PFSK-1 (cell line): ENCODE results near the gene HRK.

Source experiments
- POLR2AphosphoS5 ChIP-seq: IDR thresholded peaks from 2 replicates; pipeline ENCODE4 v1.6.1; 2012; ENCODE audit warnings: low read depth, mild to moderate bottlenecking, control low read depth, low read length, moderate library complexity
- REST ChIP-seq, 2 experiments: IDR thresholded peaks; 2 replicates each; pipeline versions ENCODE4 v1.6.1 to v1.8.0; 2011 to 2012; ENCODE audit warnings: low read depth in 2 of 2, low read length in 2 of 2, control low read depth in 1 of 2, inconsistent platforms in 1 of 2, mild to moderate bottlenecking in 1 of 2, moderate library complexity in 1 of 2; ENCODE audit not compliant: insufficient read depth in 1 of 2
- SIN3A ChIP-seq: IDR thresholded peaks from 2 replicates; pipeline ENCODE4 v1.6.1; 2012; ENCODE audit warnings: mild to moderate bottlenecking, low read length, moderate library complexity, borderline replicate concordance; ENCODE audit not compliant: insufficient read depth
- TAF1 ChIP-seq: IDR thresholded peaks from 2 replicates; pipeline ENCODE4 v1.6.1; 2012; ENCODE audit warnings: low read length, control low read depth, borderline replicate concordance; ENCODE audit not compliant: insufficient read depth

GRCh38 chr12:116884871-116885270, 3.6 kb upstream of the HRK start:
- TF ChIP-seq REST (IDR thresholded peaks at IDR 0.05; ENCODE audit: insufficient read depth in 1 of 2, low read depth in 2 of 2, low read length in 2 of 2): no peak
- no peak for TF ChIP-seq POLR2AphosphoS5
- TF ChIP-seq SIN3A: no peak
- no peak for TF ChIP-seq TAF1
